ENCODE data around the gene ZNF44.
"Not testable (repeated sequence)": the region's sequence is repeated elsewhere in the genome, so short reads cannot be mapped to it uniquely, and the experiment has no call there.

ZNF44 gene

DNA sequence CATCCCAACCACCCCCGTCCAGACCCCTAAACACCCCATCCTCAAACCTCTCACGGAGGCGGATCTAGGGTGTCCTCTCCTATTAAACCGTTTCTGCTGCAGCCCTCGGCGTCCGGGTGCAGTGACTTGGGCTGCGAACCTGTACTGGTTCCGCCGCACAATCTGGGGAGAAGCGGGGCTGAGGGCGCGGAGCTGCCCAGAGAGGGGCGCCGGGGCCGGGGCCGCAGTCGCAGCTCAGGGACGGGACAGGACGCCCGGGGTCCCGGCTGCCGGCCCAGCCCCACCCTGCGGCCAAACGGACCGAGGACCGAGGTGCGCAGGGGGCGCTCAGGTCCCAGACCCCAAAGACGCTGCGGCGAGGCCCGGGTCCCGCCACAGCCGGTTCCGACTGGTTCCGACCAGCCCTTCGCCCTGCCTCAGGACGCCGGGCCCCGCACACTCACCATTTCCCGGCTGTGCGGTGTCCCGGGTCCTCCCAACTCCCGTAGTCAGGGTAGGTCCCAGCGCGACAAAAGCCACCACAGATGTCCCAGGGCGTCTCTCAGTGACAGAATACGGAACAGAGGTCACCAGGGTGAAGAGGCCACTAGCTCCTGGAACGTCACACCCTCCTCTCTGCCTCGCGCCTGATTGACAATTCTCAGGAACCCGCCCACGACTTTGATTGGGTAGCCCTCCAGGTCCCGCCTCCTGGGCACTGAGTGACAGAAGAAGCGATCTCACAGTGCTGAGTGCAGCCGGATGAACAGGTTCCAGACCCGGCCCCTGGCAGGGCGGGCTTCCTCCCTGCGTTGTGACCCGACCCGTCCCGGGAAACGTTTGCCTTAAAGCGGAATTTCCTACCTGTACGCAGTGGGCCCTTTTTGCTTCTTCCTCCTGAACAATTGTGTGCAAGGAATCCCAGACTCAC, at the start of gene ZNF44:
Gene ZNF44, minus strand, starts transcription at position 635 of the 910 bp plus-strand sequence. Its CDS starts 189 bp downstream, at position 446.
- DNase-seq (ENCODE audit: low read depth in 2 of 2): peak; percentile 80 to 82

DNA sequence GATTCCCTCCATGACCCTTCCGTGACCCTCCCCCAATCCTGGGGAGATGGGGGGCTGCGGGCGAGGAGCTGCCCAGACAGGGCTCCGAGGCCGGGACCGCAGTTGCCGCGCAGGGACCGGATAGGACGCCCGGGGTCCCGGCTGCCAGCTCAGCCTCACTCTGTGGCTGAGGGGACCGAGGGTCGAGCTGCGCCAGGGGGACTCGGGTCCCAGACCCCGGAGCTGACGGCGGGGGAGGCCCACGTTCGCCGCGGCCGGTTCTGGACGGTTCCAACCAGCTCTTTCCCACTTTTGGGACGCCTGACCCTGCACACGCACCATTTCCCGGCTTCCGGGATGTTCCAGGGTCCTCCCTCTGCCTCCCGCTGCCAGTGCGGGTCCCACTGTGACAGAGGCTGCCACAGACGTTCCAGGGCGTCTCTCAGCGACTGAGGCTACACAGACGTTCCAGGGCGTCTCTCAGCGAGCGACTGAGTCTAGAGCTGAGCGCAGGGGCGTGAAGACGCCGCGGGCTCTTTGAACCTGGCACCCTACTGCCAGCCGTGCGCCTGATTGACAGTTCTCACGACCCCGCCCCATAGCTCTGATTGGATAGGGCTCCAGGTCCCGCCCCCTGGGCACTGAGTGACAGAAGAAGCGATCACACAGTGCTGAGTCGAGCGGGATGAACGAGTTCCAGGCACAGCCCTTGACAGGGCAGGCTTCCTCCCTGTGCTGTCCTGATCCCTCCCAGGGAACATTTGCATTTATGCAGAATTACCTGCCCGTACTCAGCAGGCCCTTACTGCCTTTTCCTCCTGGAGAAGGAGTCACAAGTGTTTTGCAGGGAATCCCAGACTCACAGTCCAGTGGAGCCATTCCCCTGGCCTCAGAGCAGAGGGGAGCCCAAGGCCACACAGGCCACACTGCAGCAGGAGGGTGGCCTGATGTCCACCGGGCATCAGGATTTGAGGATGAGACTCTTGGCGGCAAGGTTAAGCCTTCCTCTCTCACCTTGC, 38.8 kb upstream of the ZNF44 start, which contains the start of gene ZNF563:
Gene ZNF563, minus strand, starts transcription at position 472 of the 998 bp plus-strand sequence. Its CDS starts 151 bp downstream, at position 321.
- DNase-seq (ENCODE audit: low read depth in 2 of 2): peak; percentile 84

DNA sequence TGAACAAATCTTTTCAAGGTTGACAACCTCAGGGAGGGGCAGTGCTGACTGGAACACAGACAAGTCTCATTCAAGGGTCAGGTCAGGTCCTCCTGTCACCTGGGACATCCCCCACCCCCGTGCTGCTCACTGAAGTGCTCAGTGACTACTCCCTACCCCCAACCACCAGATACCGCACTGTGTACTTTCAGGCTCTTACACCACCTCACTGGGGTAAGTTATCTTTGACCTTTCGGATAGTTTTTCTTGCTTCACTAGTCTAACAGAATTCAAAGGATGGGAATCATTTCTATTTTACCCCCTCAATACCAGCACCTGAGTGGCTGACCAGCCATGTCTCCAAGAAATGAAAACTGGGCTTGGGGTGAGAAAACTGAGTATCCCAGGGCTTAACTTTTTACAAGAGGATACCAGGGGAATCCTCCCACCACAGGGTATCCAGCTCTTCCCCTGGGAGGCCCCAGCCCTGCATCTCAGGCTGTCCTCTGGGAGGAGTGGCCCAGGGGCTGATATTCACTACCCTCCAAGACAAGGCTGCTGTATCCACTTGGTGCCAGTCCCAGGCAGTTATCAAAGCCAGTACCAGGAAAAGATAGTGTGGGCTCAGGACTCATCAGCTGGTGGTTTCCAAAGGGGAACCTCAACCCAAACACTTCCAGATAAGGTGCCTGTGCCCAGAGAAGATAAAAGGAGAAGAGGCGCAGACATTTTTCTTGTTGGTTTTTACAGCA, 36.7 kb upstream of the ZNF44 start:
- no peak for DNase-seq (ENCODE audit: low read depth in 2 of 2)

- DNase-seq (ENCODE audit: low read depth in 2 of 2): no peak
Observed at GRCh38 chr19:12330340-12330739, 35.7 kb upstream of the ZNF44 start.

DNA sequence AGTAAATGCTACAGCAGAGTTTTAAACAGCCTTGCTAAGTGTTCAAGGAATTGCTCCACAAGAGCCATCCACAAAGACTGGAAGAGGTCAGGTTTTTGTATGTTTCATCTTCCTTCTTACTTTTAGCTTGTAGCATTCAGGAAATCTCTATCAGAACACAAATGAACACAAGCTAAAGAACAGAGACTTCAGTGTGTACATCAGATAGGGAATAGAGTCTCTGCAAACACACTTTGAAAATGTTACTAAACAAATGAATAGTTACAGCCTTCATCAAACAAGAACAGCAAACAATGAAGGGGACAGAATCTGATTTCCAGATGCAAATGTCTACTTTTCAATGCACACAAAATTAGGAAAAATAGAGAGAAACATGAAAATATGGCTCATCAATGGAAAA, 31.0 kb upstream of the ZNF44 start:
- DNase-seq (ENCODE audit: low read depth in 2 of 2): no peak

DNA sequence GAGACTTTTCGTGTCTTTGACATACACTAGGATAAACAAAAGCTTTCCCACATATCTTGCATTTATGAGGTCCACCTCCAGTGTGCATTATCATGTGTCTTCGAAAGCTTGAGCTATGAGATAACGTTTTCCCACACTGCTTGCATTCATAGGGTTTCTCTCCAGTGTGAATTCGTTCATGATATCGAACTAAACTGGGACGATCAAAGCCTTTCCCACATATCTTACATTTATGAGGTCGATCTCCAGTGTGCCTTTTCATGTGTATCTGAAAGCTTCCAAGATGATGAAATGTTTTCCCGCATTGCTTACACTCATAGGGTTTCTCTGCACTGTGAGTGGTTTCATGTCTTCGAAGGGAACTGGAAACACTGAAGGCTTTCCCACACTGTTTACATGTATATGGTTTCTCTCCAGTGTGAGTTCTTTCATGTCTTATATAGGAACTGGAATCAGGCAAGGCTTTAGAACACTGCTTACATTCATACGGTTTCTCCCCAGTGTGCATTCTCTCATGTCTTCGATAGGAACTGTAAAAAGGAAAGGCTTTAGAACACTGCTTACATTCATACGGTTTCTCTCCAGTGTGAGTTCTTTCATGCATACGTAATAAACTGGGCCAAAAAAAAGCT, 24.2 kb upstream of the ZNF44 start:
- no peak for DNase-seq (ENCODE audit: low read depth in 2 of 2)

DNA sequence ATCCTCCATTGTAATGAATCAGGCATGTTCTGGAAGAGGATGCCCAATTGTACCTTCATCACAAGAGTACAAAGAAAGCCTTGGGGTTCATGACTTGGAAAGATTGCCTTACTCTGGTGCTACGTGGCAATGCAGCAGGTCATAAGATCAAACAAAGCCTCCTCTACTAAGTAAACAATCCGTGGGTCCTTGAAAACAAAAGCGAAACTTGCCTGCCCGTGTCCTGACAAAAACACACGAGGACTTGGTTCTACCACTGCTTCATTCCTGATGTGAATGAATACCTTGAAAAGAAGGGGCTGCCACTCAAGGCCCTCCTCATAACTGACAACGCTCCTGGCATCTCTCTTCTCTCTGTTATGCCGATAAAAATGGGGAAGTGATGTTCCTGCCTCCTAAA, 19.9 kb upstream of the ZNF44 start:
- DNase-seq (ENCODE audit: low read depth in 2 of 2): no peak

DNA sequence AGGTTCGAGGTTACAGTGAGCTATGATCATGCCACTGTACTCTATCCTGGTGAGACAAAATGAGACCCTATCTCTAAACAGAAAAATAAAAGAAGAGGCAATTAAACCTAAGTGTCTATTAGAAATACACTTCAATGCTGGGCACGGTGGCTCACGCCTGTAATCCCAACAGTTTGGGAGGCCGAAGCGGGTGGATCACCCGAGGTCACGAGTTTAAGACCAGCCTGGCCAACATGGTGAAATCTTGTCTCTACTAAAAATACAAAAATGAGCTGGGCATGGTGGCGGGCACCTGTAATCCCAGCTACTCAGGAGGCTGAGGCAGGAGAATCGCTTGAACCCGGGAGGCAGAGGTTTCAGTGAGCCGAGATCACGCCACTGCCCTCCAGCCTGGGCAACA, 14.2 kb upstream of the ZNF44 start:
- DNase-seq (ENCODE audit: low read depth in 2 of 2): not testable (repeated sequence)

DNA sequence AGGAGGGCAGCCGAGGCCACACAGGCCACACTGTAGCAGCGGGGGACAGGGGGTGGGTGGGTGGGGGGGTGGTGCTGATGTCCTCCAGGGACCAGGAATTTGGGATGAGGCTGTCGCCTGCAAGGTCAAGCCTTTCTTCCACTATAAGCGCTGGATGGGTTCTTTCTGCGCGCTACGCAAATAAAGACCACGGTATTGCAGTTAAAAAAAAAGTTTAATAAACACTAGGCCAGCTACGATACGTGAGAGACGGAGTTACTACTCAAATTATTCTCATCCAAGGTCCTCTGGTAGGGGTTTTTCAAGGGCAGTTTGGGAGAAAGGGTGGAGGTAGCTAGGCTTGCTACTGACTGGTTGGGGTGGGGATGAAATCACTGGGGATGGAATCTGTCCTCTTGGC, 508 bp upstream of the ZNF44 start:
- DNase-seq (ENCODE audit: low read depth in 2 of 2): no peak

GRCh38 chr19:12293777-12294248, 870 bp downstream of the ZNF44 start:
- DNase-seq (ENCODE audit: low read depth in 2 of 2): no peak

DNA sequence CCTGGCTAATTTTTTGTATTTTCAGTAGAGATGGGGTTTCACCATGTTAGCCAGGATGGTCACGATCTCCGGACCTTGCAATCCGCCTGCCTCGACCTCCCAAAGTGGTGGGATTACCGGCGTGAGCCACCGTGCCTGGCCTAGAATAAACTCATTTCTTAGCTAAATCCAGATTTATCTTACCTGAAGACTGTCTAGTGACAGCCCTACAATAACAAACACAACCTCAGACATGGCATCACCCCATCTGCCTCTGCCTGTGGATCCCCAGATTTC, 5.0 kb downstream of the ZNF44 start:
- DNase-seq (ENCODE audit: low read depth in 2 of 2): no peak

DNA sequence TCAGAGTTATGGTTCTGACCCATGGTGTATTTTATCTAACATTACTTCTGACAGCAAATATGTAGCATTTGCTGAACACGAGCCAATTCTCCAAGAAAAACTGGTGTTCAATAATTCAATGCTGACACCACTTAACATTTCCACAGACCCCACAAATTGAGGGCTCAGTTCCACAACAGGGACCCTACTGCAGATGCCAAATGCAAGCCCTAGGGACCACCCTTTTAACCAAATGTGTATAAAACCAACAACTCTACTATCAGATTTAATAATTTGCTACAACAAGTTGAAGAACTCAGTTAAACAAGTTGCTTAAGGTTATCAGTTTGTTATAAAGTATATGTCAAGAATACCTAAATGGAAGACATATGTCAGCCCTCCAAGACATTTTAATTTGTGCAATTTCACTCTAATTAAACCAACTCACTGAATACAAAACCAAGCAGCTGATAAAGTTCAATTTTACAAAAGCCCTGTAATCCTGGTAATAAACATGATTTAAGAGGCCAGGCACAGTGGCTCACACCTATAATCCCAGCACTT, 6.7 kb downstream of the ZNF44 start:
- DNase-seq (ENCODE audit: low read depth in 2 of 2): no peak

GRCh38 chr19:12284631-12285030, 10.1 kb downstream of the ZNF44 start:
- no peak for DNase-seq (ENCODE audit: low read depth in 2 of 2)

GRCh38 chr19:12284226-12284625, 10.5 kb downstream of the ZNF44 start:
- DNase-seq (ENCODE audit: low read depth in 2 of 2): no peak

DNA sequence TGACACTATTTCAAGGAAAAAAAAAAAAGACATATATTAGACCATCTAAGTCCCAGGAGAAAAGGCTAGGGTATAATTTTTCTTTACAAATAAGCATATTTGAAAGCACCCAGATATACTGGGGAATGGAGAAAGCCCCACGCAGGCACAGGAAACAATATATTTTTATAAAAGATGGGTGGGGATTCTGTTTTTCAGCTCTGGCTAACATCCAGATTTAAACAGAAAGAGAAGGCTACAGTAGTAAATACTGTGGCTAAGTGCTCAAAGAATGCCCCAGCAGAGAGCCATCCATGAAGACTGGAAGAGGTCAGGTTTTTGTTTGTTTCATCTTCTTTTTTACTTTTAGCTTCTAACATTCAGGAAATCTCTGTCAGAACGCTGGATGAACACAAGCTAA, 16.0 kb downstream of the ZNF44 start:
- no peak for DNase-seq (ENCODE audit: low read depth in 2 of 2)

DNA sequence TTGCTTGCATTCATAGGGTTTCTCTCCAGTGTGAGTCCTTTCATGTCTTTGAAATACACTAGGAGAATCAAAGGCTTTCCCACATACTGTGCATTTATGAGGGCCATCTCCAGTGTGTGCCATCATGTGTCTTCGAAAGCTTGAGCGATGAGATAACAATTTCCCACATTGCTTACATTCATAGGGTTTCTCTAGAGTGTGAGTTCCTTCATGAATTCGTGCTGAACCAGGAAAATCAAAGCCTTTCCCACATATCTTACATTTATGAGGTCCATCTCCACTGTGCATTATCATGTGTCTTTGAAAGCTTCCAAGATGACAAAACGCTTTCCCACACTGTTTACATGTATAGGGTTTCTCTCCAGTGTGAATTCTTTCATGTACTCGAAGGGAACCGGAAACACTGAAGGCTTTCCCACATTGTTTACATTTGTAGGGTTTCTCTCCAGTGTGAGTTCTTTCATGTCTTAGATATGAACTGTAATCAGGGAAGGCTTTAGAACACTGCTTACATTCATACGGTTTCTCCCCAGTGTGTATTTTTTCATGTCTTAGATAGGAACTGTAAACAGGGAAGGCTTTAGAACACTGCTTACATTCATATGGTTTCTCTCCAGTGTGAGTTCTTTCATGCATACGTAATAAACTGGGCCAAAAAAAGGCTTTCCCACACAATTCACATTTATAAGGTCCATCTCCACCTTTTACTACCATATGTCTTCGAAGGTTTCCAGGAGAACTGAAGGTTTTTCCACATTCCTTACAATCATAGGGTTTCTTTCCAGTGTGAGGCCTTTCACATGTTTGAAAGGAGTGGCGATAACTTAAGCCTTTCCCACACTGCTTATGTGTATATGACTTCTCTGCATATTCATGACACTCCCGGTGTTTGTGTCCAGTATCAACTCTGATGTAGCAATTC, 21.4 kb downstream of the ZNF44 start:
- DNase-seq (ENCODE audit: low read depth in 2 of 2): no peak

DNA sequence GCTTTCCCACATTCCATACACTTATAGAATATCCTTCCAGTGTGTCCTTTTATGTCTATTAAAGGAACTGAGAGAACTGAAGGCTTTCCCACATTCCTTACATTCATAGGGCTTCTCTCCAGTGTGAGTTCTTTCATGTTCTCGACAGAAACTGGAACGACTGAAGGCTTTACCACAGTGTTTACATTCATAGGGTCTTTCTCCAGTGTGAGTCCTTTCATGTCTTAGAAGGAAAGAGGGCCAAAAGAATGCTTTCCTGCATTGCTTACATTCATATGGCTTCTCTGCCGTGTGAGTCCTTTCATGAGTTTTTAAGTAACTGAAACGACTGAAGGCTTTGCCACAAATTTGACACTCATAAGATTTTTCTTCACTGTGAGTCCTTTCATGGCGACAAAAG, 22.3 kb downstream of the ZNF44 start:
- no peak for DNase-seq (ENCODE audit: low read depth in 2 of 2)

GRCh38 chr19:12270854-12271253, 23.8 kb downstream of the ZNF44 start:
- no peak for DNase-seq (ENCODE audit: low read depth in 2 of 2)

DNA sequence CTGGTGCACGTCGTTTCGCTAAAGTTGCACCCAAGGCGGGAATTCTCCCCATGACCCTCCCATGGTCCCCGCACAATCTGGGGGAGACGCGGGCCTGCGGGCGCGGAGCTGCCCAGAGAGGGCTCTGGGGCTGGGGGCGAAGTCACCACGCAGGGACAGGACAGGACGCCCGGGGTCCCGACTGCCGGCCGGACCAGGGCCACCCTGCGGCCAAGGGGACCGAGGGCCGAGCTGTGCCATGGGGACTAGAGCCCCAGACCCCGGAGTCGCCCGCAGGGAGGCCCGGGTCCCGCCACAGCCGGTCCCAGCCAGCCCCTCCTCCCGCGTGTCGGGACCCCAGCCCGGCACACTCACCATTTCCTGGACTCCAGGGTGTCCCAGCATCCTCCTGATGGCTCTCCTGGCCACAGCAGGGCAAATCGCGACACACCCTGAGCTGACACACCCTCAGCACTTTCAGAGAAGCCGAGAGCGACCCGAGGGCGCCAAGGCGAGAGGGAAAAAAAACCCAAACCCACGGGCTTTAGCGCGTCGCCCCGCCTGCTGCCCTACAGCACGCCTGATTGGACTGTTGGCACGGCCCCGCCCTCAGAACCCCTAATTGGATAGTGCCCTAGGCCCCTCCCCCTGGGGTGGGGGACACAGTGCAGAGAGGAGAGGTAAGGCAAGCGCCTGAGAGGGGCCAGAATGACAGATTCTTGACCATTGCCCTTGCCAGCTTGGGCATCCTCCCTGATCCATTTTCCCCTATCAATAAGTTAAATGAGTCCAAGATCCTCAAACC, 28.6 kb downstream of the ZNF44 start:
- DNase-seq (ENCODE audit: low read depth in 2 of 2): no peak

Data from fibroblast of skin of left quadriceps (primary cell).